T follicular helper cell (primary cell): ENCODE results near the gene CADM1.

Source experiments
- DNase-seq: peaks from one replicate; pipeline ENCODE4 v3.0.0-alpha.2; 2020; ENCODE audit warnings: low read depth

CADM1 gene

DNA sequence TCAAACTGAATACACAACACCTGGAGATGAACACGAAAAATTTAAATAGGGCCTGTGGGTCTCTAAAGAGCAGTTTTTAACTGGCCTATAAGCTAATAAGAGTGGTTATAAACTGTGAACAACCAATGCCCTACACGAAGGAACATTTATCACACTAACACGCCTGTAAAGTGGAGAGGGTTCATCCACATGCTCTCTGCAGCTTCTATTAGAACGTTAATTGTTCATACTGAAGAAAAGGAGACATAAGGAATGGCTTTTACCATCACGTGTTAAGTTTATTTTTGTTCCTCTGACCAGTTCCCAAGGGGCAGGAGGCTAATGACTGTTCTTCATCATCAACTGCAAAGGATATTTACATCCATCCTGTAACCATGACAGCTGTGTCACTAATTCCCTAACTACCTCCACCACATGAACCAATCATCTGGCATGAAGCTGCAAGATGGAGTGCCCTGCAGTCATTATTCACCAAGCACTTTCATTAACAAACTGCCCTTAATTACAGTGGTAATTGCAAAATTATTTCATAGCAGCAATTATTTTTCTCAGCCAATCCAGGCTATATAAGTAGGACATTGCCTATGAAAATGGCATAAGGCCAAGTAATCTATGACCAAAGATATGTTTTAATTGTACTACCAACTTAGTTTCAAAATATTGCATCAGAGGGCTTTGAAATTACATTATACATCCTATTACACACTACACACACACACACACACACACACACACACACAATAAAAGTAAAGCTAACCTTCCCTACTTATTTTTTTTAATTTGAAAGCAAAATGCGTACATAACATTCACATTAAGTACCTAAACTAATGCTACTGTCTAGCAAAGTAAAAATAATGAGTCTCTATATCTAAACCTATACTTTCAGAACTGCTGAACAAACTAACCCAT is 186.7 kb downstream of the CADM1 start:
- DNase-seq, result no peak

DNA sequence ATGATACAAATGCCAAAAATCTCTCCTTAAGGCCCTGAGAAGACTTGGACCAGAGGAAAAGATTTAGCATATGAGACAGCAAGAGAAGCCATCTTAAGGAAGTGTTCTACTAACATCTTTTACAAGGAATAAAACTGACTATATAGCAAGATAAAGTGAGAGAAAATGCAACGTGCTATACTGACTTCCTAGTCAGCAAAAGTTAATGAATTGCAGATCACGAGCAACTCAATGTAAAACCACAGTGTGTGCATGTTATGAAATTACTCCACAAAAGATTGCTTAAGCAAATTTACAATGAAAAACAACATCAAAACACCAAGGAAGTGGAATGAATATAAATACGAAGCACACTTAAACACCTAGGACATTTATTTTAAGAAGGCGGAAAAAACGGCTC is 187.5 kb downstream of the CADM1 start:
- no peak for DNase-seq

DNA sequence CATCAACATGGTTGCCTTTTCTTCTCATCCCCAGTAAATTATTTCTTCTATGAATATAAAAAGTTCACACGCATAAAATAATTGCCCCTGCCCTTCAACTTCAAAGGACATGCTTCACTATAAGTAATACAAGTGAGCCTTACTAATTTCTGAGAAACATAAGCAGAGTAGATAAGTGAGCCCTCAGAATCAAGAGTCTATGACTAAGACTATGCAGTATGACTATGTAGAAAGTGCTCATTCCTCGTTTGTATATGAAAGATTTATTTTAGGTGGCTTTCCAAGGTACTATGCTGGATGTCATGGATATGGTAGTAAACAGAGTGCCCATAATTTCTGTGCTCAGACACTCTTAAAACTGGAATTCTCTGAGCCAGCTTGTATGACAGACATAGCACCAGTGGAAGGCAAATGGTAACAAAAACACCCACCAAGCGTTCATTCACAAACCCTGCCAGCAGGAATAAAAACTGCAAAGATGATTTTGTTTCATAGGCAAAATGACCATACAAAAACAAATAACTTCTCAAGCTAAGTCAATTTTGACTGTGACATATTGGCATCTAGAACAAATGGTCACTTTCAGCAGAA is 189.8 kb downstream of the CADM1 start:
- DNase-seq, result no peak

DNA sequence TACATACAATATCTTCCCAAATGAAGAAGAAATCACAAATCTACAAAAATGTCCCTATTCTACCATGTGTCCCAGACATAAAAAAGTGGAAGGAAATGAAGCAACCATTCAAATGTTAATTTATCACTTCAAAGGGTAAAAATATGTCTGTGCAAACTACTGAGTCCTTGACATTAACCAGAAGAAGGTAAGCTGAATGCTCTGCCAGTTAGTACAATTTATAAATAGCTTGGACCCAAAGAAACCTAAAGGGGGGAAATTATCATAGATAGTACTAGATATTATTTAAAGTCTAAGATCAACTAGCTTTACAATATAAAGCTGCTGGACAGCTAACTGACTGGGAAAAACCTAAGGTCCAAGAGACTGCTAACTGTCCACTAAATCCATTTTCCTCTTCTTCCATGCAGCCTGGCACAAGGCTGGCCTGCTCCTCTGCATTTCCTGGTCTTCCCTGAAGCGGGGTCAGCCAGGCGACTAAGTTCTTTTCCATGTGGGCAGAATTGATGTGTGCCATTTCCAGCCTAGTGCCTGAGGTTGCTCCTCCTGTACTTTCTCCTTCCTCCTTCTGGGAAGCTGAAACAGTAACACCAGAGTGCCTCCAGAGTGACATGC is 190.9 kb downstream of the CADM1 start:
- DNase-seq, result no peak

DNA sequence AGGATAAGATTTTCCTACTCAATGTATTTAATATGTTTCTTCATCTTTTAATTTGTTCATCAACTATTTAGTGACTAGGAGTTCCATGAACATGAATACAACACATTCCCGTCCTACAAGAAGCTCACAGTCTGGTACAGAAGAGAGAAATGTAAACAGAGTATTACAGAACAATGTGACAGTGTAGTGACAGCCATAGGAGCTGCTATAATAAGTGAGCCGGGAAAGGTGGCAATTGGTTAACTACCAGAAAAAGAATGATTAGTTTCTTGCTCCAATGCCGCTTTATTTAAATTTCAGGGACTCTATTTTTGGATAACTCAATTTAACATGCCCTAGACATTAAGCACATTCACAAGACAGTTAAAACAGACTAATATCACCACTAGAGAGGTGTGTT is 192.3 kb downstream of the CADM1 start:
- DNase-seq, result no peak

DNA sequence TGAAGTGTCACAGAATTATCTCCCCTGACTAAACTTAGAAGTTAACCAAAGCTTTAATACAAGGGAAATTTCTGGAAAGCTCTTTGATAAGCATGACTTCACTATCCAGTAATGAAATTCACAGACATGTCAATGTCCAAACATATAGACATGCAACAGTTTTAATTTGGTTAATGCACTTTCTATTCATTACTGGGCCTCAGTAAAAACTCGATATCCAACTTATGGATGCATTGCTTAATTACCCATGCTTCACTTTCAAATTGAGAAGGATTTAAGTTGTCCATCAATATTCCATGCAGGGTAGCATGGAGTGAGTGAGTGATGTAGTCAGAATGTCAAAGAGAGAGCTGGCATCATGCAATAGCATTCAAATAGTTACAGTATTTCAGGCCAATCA is 197.5 kb downstream of the CADM1 start:
- DNase-seq, result no peak

DNA sequence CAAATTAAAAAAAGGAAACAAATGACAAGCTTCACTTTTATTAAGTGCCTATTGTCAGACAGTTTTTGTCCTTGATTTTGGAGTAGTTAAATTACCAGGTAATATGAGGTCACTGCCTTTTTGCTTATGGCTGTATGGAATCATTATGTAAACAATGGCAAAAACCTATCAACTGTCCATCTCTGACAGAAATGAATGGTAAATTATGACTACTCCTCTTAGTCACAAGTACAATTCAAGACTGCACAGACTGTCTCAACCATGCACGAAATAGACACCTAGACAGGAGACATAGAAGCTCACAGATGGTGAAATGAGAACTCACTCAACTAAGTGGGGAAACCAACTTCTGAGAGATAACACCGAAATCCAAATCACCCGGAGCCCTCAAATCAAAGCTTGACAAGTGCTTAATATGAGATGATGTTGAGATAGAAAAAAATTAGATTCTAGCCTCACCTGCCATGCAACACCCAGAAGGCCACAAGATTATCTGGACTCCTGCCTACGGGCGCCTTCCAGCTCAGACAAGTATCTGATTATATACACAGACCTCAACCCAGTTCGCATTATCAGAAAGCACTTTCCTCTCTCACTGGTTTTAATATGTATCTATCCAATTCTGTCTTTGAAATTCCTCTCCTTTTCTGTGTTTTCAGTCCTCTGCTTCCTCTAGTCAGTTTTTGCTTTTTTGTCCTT is 199.3 kb downstream of the CADM1 start:
- no peak for DNase-seq

DNA sequence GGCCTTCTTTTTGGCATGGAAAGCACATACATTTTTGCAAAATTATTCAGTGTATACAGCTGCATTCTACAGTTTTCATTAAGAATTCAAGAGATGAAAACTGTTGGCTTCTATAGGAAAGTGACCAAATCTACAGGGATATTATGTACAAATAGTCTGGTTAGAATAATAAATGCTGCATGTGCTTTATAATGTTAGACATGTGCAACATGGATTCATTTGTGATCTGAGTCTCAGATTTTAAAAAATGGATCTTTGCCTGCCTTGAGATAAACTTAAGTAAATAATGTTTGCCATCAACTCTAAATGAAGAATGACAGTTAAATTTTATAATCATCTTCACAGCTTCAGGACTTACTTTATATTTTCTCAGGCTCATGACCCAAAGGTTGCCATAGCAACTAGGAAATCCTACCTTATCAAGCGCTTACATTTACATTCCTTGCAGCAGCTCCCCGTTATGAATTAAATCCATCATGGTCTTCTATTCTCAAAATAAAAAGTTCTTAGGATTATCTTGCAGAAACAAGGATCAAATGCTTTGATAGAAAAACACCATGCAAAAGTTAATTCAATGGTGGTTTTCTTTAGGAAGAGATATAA is 200.2 kb downstream of the CADM1 start:
- DNase-seq, result no peak

DNA sequence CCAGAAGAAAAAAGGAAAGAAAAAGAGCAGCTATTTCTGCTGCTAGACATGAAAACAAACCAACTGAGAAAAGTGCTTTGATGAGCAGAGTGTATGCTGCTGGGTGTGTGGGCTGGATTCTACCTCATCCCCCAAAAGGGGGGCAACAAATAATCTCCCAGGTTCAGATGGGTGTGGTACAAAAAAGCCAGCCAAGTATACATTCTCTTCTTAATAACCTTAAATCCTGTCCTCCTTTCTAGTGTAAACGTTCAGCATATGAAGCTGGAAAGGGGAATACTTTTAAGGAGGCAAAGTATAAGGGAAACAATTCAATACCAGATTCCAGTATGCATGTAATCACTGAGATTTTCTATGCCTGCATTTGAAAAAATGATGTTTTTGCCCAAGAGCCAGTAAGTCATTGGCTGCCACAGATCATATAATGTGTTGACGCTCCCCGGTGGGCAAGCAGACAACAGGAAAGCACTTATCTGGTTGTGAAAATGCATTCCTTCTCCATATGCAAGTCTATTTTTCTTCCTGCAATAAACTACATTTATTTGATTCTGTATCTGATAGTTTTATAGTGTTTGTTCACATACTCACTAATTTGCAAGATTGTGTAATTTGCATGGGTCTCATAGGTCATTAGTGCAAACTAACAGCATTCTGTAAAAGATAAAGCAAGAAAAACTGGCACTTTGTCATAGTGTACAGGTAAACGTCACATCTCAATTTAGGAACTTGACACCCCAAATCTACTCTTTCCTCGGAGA is 201.1 kb downstream of the CADM1 start:
- DNase-seq, result no peak

DNA sequence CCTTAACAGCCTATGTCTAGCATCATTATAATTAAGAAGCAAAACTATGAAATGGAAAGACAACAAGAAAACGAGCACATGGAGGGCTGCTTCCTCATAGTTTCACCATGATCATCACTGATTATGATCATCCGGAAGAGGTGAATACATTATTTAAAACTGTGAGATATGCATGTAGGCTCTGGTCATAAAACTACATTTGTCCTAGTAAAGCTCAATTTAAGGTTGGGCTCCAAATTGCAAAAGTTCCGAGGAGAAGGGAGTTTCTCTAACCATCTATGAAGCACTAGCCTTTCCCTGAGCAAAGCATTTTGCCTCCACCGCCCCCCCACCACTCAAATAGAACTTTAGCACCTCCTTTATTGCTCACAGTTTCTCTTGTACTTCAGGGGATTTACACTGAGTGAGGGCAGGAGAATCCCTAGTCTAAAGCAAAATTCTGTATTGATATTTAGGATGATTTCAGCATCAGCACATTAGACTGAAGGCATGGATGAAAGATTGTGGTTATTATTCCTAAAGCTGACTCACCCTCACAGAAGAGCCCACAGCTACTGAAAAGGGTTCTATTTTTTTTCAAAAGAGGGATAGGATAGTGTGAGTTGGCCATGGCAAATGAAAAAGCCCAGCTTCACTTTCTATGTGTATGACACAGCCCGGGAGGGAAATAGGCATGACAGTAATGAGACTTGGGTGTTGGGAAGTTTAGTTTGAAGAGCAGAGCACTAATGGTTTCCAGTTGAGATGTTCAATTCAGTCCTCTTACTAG is 203.4 kb downstream of the CADM1 start:
- no peak for DNase-seq

DNA sequence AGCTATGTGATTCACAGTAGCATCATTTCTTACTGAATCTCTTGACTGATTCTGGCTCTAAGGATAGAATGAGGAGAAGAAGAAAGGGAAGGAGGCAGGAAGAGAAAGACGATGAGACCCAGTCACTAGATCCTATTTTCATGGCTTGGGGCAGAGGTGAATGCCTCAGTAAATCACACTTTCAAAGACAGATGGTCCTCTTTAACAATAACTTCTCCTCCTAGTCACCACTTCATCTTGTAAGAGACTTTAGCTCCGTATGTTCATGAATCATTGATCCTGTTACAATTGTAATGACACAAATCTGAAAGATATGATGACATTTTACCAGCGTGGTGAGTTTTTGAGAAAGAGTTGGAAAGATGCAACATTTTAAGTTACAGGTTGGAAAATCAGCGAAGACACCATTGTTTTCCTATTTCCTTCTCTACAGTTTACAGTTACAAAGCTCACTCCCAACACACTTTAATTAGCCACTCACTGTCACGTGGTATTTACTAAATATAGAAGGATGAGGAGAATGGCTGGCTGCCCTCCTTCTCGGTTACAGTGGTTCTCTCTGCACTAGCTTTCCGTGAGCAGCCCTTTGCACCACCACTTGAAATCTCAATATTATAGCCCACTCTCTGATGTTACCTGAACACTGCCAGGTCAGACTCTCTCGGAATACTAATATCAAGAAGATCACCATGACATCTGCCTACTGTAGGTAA is 205.8 kb downstream of the CADM1 start:
- no peak for DNase-seq

DNA sequence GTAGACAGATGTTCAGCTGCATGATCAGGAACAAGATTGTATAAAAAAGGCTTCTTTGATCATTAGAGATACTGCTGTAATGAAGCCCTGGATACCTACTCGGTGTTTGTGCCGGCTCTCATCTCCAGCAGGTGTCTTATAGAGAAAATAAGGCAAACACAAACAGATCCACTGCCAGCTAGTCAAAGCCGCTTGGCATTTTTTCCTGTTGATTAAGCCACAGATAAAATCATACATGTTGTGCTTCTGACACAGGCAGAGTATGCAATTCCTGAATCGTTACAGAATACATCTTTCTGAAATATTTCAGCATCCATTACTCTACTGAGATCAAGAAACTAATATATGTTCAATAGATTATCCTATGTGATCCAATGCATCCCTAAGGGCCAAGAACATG is 206.9 kb downstream of the CADM1 start:
- DNase-seq, result no peak

DNA sequence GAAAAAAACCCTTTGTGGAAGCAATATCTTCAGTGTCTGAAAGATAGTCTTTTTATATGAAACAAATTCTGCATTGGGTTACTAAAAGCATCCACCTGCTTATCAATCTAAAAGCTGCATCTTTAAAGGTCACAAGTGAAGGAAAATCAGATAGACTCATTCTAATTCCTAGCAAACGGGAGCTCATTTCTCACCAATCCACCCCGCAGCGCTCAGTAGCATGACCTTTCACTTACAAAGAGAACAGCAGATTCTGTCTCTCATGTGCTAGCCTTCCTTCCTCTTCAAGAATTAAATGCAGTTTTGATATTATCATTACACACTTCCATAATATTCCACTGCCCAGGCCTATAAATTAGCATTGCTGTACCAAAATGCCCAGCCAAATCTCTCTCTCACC is 212.9 kb downstream of the CADM1 start:
- no peak for DNase-seq

DNA sequence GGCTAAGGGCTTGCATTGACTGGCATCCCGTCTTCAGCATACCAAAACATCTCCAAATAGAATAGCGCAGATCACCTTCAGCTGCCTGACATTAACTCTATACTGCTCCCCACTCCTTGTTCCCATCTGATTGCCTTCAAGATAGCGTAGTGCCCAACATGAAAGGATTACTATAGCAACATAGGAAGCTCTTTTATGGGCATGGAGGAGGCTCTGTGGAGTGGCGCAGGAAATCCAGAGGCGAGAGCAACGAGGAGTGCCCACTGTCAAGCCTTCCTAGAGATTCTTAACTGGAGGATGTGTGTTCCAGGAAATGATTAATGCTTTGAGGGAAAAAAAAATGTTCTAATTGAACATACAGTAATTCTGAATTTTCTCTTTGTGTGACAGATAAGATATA is 213.3 kb downstream of the CADM1 start:
- DNase-seq, result no peak

DNA sequence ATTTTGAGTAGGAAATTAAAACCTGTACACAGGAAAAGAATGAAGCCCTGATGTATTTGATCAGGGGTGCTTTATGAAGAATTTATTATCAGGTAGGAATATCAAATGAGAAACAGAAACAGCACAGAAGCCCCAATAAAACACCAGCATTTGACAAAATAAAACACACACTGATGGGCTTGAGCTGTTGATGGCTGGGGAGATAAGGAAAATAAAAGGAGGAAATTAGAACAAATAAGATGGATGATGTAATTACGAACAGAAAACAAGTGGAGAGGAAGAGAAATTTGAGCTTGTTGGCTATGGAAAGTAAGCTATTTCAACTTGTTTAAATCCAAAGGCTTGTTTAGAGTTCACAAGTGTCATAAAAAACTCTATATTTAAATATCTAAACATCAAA is 213.7 kb downstream of the CADM1 start:
- no peak for DNase-seq

DNA sequence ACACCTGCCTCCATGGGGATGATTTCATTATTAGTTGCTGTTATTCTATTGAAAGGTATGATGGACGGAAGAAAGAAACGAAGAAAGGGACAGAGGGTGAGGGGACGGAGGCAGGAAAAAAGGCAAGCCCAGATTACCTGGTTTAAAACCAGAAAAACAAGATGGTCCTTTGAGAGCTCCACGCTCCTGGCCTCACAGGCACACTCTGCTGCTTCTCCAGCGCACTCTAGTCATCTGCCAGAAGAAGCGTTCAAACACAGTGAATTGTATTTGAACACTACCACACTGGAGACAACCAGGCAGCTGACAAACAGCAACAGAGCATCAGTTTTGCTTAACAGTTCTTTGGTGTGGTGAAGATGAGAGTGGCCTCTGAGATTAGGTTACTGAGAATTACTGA is 216.9 kb downstream of the CADM1 start:
- no peak for DNase-seq

DNA sequence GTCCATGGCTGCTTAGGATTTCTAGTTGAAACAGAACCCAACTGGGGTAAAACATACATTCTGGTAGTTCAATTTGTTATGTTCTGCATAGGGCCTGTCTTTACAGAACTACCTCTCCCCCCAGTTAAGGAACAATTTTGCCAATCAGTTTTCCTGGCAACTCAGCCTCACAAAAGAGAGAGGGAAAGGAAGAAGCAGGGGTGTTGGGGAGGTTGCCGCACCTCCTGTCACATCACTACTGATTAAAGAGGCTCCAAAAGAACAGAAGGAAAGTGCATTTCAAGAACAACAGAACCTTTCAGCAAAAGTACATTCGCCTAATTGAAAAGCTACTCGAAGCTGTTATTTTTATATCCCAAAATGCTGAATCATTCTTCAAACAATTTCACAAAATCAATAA is 217.6 kb downstream of the CADM1 start:
- DNase-seq, result no peak

DNA sequence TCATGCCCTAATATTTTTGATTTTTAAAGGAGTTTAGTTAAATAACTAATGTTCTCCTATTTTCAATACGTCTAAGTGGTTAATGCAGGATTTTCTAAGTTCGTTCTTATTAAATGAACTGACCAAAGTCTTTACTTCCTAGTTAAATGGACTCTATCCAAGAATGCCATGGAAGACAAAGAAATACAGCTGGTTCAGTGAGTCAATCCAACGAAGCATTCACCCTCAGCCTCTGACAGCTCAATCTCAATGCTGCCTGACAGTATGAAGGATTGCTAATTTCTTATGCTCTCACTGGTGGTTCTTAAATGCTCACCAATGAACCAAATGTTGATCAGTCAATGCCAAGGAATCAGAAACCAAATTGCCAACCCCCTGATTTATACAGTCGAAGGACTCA is 219.4 kb downstream of the CADM1 start:
- DNase-seq, result no peak

DNA sequence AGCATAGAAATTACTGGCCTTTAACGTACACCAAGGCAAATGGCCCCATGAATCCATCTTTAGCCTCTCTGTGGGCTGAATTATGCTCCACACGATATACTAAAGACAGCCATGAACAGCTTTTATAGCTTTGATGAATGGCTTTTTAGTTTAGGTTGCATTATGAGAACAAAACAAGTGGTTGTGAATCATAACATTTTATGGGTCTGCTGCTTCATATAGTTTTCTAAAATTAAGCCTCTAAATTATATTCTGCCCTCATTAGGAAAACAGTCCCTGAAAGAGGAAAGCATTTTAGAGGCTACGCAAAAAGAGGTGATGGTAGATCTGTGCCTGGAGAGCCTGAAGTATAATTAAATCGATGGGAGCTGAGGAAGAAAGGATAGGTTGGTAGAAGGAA is 221.3 kb downstream of the CADM1 start:
- no peak for DNase-seq

DNA sequence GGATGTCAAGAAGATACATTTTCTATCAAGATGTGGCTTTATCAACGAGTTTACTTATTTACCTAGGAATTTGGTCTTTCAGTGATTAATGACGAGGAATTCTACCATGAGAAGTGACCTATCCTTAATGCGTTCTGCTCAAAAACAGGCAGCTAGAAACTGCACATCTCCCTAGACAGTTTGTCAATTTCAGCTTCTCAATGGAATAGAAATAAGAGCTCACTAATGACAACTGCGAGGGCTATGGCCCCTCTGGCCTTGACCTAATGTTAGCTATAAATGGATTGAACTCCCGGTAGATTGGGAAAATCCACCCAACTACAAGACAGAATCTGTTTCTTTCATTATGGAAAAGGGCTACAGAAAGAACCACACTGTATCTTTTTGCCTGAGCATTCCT is 223.4 kb downstream of the CADM1 start:
- no peak for DNase-seq
